ENCODE results near the gene CNTN4.

DNA sequence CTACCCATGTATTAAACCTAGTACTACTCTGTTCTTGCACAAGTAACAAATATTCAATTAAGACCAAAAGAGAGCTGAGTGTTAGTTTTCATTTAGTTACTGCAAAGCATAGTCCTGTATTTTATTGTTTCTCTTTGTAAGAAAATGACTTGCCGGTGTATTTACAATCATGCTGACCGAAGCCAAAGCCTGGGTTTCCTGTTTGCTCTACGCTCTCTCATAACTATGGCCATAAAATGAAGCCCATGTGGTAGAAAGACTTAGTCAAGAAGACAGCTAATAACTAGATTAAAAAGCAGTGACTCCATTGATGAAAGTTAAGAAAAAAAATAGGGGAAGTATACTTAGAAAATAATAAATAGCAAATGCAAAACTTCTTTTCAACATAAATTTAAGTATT lies 479.9 kb downstream of the CNTN4 start:
- TF ChIP-seq, protein P1, sequence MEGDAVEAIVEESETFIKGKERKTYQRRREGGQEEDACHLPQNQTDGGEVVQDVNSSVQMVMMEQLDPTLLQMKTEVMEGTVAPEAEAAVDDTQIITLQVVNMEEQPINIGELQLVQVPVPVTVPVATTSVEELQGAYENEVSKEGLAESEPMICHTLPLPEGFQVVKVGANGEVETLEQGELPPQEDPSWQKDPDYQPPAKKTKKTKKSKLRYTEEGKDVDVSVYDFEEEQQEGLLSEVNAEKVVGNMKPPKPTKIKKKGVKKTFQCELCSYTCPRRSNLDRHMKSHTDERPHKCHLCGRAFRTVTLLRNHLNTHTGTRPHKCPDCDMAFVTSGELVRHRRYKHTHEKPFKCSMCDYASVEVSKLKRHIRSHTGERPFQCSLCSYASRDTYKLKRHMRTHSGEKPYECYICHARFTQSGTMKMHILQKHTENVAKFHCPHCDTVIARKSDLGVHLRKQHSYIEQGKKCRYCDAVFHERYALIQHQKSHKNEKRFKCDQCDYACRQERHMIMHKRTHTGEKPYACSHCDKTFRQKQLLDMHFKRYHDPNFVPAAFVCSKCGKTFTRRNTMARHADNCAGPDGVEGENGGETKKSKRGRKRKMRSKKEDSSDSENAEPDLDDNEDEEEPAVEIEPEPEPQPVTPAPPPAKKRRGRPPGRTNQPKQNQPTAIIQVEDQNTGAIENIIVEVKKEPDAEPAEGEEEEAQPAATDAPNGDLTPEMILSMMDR (IDR thresholded peaks at IDR 0.05): no peak
- TF ChIP-seq EP300 (IDR thresholded peaks at IDR 0.05) (no peak), POLR2A (IDR thresholded peaks at IDR 0.05) (no peak)

Measured in ovary (tissue), 3 donors.